Pancreas (tissue), 10 donors: ENCODE data around the gene CNTNAP5. TPM values are rescaled to one million over a fixed set of nuclear protein-coding genes. Genes with fewer than 3 reads are reported as not detected.

Source experiments
- ATAC-seq, 4 donors: fragments of 200-7000 bp; cut with Tn5 transposase; one replicate each; pipeline versions ENCODE4 v1.8.0 to v1.9.1; 2020; ENCODE audit warnings: mild to moderate bottlenecking in 4 of 4, moderate library complexity in 4 of 4
- DNase-seq, 6 donors: peaks; one replicate each; pipeline ENCODE4 v3.0.0-alpha.2; 2020
- FAIRE-seq: peaks from 2 replicates; lab custom pipeline; 2012; peaks lifted over from hg19 to GRCh38; lab: Jason Lieb, UNC
- H3K27ac ChIP-seq, 4 donors: fragments of 200-600 bp; sonication (generic); 1 replicate in 3 of 4; 2 replicates in 1 of 4; pipeline versions ENCODE4 v1.5.0 to v1.8.0; 2020
- H3K27me3 ChIP-seq, 4 donors: fragments of 200-600 bp; one replicate each; pipeline ENCODE4 v1.8.0; 2021
- H3K36me3 ChIP-seq, 3 donors: fragments of 200-600 bp; sonication (generic) in 1 of 3; one replicate each; pipeline versions ENCODE4 v1.5.0 to v1.8.0; 2020 to 2021
- H3K4me1 ChIP-seq, 3 donors: fragments of 200-600 bp; one replicate each; pipeline ENCODE4 v1.8.0; 2021
- H3K4me3 ChIP-seq, 4 donors: fragments of 200-600 bp; sonication (generic) in 2 of 4; one replicate each; pipeline versions ENCODE4 v1.5.0 to v1.8.0; 2020 to 2021
- H3K9me3 ChIP-seq, 4 donors: fragments of 200-600 bp; one replicate each; pipeline ENCODE4 v1.8.0; 2021
- CTCF ChIP-seq, 4 donors: fragments of 200-600 bp; sonication (generic) in 3 of 4; IDR thresholded peaks; one replicate each; pipeline versions ENCODE4 v1.5.0 to v1.8.0; 2021; ENCODE audit warnings: antibody characterized with exemption in 4 of 4
- WGBS, 2 donors: extraction: QIAGEN DNeasy Blood & Tissue Kit; methylation state at CpG; one replicate each; pipeline ENCODE4 v1.1.7; 2013; 5-methylcytosine and 5-hydroxymethylcytosine counted together
- intact Hi-C, 3 donors: fragments of 100-400 bp; cut with DNase I; formaldehyde crosslinking; loops; one replicate each; pipeline versions ENCODE4 v1.11.1 to v1.14.2; 2022
- polyA plus RNA-seq, 2 donors: library from polyadenylated mRNA; stranded (reverse); fragments of 200-250 nt; gene quantifications; one replicate each; pipeline ENCODE4 v1.2.3, GENCODE V29; 2013
- total RNA-seq, 6 donors: library from RNA; stranded (reverse); fragmentation: NEBNext Ultra II Directional in 4 of 6; extraction: Animal tissue kit (Norgen Biotek cat#: 25700) in 4 of 6; gene quantifications; one replicate each; pipeline versions ENCODE4 v1.2.1 to v1.2.4, GENCODE V29; 2021 to 2023
- donor health status: healthy with polysubstance abuse.
- donor health status: DM: no; HTN: no; CAD: no; lungs with moderate emphysema.
- donor health status: DM: no; HTN: no; CAD: no.
- donor health status: control.
- donor health status: control.
- donor health status: Bipolar disorder and iron deficiency.
- donor health status: DM: yes; HTN: yes; CAD: no.
- donor health status: DM: no; HTN: no; CAD: no.
- donor health status: DM: no; HTN: no; CAD: no.
- donor health status: DM: yes; HTN: yes; CAD: no.

CNTNAP5 gene
- total and polyA plus RNA-seq, 8 donors = 0.05 to 0.43 (median 0.12) TPM

GRCh38 chr2:124147552-124147951 is 122.5 kb downstream of the CNTNAP5 start:
- Histone ChIP-seq H3K9me3 (no peaks in the 10 kb centered on the region), H3K27ac (no peak overlapping the region), H3K27me3 (no peaks in the 10 kb centered on the region), H3K4me1 (no peaks in the 10 kb centered on the region), H3K4me3 (no peak overlapping the region), H3K36me3 (no peaks in the 10 kb centered on the region)
- TF ChIP-seq CTCF (IDR thresholded peaks at IDR 0.05) = no peak
- FAIRE-seq = no peak
- intact Hi-C loops = no loop called here
- ATAC-seq = no peak
- no peak for DNase-seq
- 71 to 81% methylated on average over 9 of the region's 9 CpGs for WGBS, 2 donors

- DNase-seq (no peak), ATAC-seq (no peak), FAIRE-seq (no peak)
- 41 to 59% methylated on average over 6 of the region's 6 CpGs for WGBS, 2 donors
- no peak overlapping the region for H3K4me3 ChIP-seq
- H3K27me3 ChIP-seq = no peaks in the 10 kb centered on the region
- H3K36me3 ChIP-seq = no peaks in the 10 kb centered on the region
- no peaks in the 10 kb centered on the region for H3K4me1 ChIP-seq
- no peak overlapping the region for H3K27ac ChIP-seq
- no peak for TF ChIP-seq CTCF (IDR thresholded peaks at IDR 0.05)
- H3K9me3 ChIP-seq = no peaks in the 10 kb centered on the region
- intact Hi-C loops = no loop called here
Observed at GRCh38 chr2:124149571-124149970, 124.5 kb downstream of the CNTNAP5 start.

- no peak for DNase-seq
- intact Hi-C loops = no loop called here
Observed at GRCh38 chr2:124151691-124152090, 126.6 kb downstream of the CNTNAP5 start.

GRCh38 chr2:124153713-124154112 is 128.6 kb downstream of the CNTNAP5 start:
- TF ChIP-seq CTCF (IDR thresholded peaks at IDR 0.05) = no peak
- ATAC-seq = no peak
- Histone ChIP-seq H3K36me3 (no peaks in the 10 kb centered on the region), H3K27me3 (no peaks in the 10 kb centered on the region), H3K9me3 (no peaks in the 10 kb centered on the region), H3K4me1 (no peaks in the 10 kb centered on the region), H3K4me3 (no peak overlapping the region), H3K27ac (no peak overlapping the region)
- no peak for DNase-seq
- 75 to 76% methylated on average over 8 of the region's 8 CpGs for WGBS, 2 donors
- intact Hi-C loops = no loop called here
- no peak for FAIRE-seq

More at GRCh38 chr2:124151691-124152090, 126.6 kb downstream of the CNTNAP5 start:
- WGBS, 2 donors = 52 to 53% methylated on average over 4 of the region's 4 CpGs
- FAIRE-seq (no peak), ATAC-seq (no peak)
- Histone ChIP-seq H3K4me1 (no peaks in the 10 kb centered on the region), H3K36me3 (no peaks in the 10 kb centered on the region), H3K4me3 (no peak overlapping the region), H3K27ac (no peak overlapping the region), H3K9me3 (no peaks in the 10 kb centered on the region), H3K27me3 (no peaks in the 10 kb centered on the region)
- no peak for TF ChIP-seq CTCF (IDR thresholded peaks at IDR 0.05)

GRCh38 chr2:124159166-124159565 is 134.1 kb downstream of the CNTNAP5 start:
- Histone ChIP-seq H3K4me3 (no peak overlapping the region), H3K36me3 (no peaks in the 10 kb centered on the region), H3K4me1 (no peaks in the 10 kb centered on the region), H3K27ac (no peak overlapping the region), H3K9me3 (no peaks in the 10 kb centered on the region), H3K27me3 (no peaks in the 10 kb centered on the region)
- TF ChIP-seq CTCF (IDR thresholded peaks at IDR 0.05) = no peak
- WGBS, 2 donors = 59 to 76% methylated on average over 1 of the region's 1 CpG
- intact Hi-C loops = no loop called here
- ATAC-seq (no peak), DNase-seq (no peak), FAIRE-seq (no peak)
